ENCODE data around the gene ELMO1.

GRCh38 chr7:37385787-37386186 is 62.9 kb downstream of the ELMO1 start:
- TF ChIP-seq CTCF (conservative IDR thresholded peaks at IDR 0.05; ENCODE audit: low read depth, low read length) (no peak), EZH2 (IDR thresholded peaks at IDR 0.05; ENCODE audit: borderline replicate concordance, low read depth, low read length, poor library complexity, severe bottlenecking) (no peak)

Data from A673 (cell line).